ENCODE results near the gene ZNF200. TPM values are rescaled to one million over a fixed set of nuclear protein-coding genes. Genes with fewer than 3 reads are reported as not detected.
A peak's percentile ranks its signal among the peaks of the same experiment; 100 is the strongest.

The ZNF200 gene
- total and polyA plus RNA-seq, 10 donors = 4.2 to 24.4 (median 15.1) TPM

DNA sequence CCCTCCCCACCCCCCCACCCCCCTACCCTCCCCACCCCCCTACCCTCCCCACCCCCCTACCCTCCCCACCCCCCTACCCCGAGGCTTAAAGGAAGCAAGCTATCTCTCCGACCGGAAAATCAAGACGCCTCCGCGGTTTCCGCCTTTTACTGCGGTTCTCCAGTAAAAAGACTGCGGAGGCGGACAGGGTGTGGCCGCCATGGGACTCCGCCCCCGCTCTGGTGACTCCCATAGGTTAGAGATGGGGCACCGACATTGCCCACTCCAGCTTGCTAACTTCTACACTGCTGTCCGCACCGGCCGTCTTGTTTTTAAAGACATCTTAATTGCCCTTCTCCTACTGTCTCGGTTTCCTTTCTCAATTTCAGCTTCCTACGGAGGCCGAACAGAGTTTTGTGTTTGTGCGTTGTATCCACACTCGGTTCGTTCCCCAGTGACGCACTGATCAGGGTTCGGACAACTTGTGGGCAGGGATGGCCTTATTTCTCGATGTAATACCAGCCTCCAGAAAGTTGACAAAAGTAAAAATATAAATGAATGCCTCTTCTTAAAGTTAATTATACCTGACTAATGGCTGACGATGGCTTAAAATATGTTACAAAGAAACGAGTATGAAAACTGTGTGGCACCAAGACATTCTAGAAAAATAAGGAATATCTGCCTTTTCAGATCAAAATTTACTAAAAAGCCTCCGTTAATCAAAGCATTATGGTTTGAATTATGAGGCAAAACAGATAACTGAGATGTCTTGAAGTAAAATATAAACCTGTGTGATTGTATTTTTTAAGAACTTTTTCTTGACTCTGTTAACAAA, 1.1 kb upstream of the ZNF200 start:
- H3K36me3 ChIP-seq = peaks cover 9 to 33% (median 19%) of the 10 kb centered on the region in 6 donors
- peak overlapping the region in 4 of 8 donors; percentile 39 to 52 (median 44) for H3K27ac ChIP-seq
- peak overlapping the region in 1 of 8 donors; percentile 21 for H3K4me3 ChIP-seq
- no peaks in the 10 kb centered on the region for H3K27me3 ChIP-seq (replicated peaks in 1 of 7)
- intact Hi-C loops (cut with DNase I; ENCODE audit: low total_unique reads) = no loop called here
- 79 to 89% (median 85%) methylated on average over 26 to 29 of the region's 29 CpGs for WGBS, 5 donors
- TF ChIP-seq POLR2A (IDR thresholded peaks at IDR 0.05) = no peak
- peaks cover 7 to 24% (median 21%) of the 10 kb centered on the region in 6 donors for H3K4me1 ChIP-seq
- H3K9me3 ChIP-seq = peaks cover 0 to 21% (median 6%) of the 10 kb centered on the region in 8 donors
- DNase-seq = peak; percentile 91

DNA sequence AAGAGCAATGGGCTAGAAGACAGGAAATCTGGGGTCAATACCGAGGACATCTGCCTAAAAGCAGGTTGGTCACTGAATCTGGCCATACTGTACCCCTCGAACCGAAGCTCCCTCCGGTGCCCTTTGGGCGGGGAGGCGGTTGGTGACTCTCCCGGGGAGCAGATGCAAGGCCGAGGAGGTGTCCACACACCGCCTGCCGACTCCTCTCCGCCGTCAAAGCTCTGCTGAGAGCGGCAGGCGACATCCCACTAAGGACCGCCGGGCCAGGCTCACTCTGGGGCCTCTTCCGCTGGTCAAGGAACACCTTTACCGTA, 458 bp downstream of the ZNF200 start:
- TF ChIP-seq POLR2A (IDR thresholded peaks at IDR 0.05) (no peak), POLR2AphosphoS5 (IDR thresholded peaks at IDR 0.05) (no peak)
- TF ChIP-seq, protein P1, sequence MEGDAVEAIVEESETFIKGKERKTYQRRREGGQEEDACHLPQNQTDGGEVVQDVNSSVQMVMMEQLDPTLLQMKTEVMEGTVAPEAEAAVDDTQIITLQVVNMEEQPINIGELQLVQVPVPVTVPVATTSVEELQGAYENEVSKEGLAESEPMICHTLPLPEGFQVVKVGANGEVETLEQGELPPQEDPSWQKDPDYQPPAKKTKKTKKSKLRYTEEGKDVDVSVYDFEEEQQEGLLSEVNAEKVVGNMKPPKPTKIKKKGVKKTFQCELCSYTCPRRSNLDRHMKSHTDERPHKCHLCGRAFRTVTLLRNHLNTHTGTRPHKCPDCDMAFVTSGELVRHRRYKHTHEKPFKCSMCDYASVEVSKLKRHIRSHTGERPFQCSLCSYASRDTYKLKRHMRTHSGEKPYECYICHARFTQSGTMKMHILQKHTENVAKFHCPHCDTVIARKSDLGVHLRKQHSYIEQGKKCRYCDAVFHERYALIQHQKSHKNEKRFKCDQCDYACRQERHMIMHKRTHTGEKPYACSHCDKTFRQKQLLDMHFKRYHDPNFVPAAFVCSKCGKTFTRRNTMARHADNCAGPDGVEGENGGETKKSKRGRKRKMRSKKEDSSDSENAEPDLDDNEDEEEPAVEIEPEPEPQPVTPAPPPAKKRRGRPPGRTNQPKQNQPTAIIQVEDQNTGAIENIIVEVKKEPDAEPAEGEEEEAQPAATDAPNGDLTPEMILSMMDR (IDR thresholded peaks at IDR 0.05 in 8 of 11, conservative IDR thresholded peaks at IDR 0.05 in 3 of 11) = no peak
- H3K27ac ChIP-seq = peak overlapping the region; percentile 94 to 100 (median 98)
- peaks cover 0 to 37% (median 22%) of the 10 kb centered on the region in 8 donors for H3K9me3 ChIP-seq
- no peaks in the 10 kb centered on the region for H3K27me3 ChIP-seq (replicated peaks in 1 of 7)
- intact Hi-C loops (cut with DNase I; ENCODE audit: low total_unique reads) = no loop called here
- H3K4me1 ChIP-seq = peaks cover 7 to 24% (median 21%) of the 10 kb centered on the region in 6 donors
- peaks cover 17 to 42% (median 35%) of the 10 kb centered on the region in 6 donors for H3K36me3 ChIP-seq
- DNase-seq = no peak
- peak overlapping the region; percentile 73 to 96 (median 82) for H3K4me3 ChIP-seq
- WGBS, 5 donors = 2 to 5% (median 3%) methylated on average over 9 to 18 of the region's 18 CpGs

DNA sequence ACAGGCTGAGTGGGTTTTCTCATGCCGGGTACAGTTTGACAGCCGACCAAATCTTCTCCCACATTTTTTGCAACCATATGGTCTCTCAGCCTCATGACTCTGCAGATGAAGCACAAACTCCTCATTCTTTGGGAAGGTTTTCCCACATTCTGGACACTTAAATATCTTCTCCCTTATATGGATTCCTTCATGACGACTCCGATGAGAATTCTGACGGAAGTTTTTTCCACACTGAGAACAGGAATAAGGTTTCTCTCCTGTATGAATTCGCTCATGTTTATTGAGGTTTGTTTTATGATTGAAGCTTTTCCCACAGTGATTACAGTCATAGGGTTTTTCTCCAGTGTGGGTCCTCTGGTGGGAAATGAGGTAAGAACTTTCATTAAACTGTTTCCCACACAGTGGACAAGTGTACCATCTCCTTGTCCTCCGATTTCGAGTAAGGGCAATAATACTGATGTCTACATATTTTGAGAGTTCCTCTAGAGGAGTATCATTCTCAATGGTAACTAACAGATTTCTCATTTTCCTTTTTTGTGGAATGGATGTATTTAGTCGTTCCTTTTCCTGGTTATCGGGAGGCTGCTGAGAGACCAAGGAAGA, 10.9 kb downstream of the ZNF200 start:
- intact Hi-C loops (cut with DNase I; ENCODE audit: low total_unique reads) = no loop called here
- peaks cover 33 to 100% (median 100%) of the 10 kb centered on the region in 8 donors for H3K9me3 ChIP-seq
- WGBS, 5 donors = 96 to 98% (median 97%) methylated on average over 10 of the region's 10 CpGs
- DNase-seq = no peak
- H3K27me3 ChIP-seq (replicated peaks in 1 of 7) = no peaks in the 10 kb centered on the region
- H3K27ac ChIP-seq = no peak overlapping the region
- TF ChIP-seq POLR2A (IDR thresholded peaks at IDR 0.05) (no peak), POLR2AphosphoS5 (IDR thresholded peaks at IDR 0.05) (no peak)
- TF ChIP-seq, protein P1 (IDR thresholded peaks at IDR 0.05 in 8 of 11, conservative IDR thresholded peaks at IDR 0.05 in 3 of 11) = no peak
- no peaks in the 10 kb centered on the region for H3K4me1 ChIP-seq
- H3K36me3 ChIP-seq = peaks cover 20 to 78% (median 62%) of the 10 kb centered on the region in 6 donors
- H3K4me3 ChIP-seq = no peak overlapping the region

DNA sequence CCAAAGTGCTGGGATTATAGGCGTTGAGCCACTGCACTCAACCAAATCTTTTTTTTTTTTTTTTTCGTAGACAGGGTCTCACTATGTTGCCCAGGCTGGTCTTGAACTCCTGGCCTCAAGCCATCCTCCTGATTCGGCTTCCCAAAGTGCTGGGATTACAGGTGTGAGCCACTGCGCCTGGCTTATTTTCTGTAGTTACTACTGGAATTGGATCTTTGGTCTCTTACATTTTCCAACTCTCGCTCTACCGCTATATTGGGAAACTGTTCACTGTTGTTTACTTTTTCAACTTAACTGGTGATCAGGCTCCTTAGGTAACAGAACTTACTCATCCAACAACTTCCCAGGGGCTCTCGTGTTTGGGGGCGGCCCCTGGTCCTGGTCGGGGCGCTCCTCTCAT, 14.1 kb downstream of the ZNF200 start:
- Histone ChIP-seq H3K4me1 (peaks cover 0 to 10% (median 2%) of the 10 kb centered on the region in 6 donors), H3K36me3 (peaks cover 18 to 46% (median 32%) of the 10 kb centered on the region in 6 donors), H3K9me3 (peaks cover 33 to 96% (median 83%) of the 10 kb centered on the region in 8 donors), H3K27ac (no peak overlapping the region), H3K4me3 (no peak overlapping the region), H3K27me3 (replicated peaks in 1 of 7) (no peaks in the 10 kb centered on the region)
- 88 to 95% (median 89%) methylated on average over 10 of the region's 10 CpGs for WGBS, 5 donors
- DNase-seq = no peak
- TF ChIP-seq POLR2AphosphoS5 (IDR thresholded peaks at IDR 0.05) (no peak), POLR2A (IDR thresholded peaks at IDR 0.05) (no peak)
- TF ChIP-seq, protein P1 (IDR thresholded peaks at IDR 0.05 in 8 of 11, conservative IDR thresholded peaks at IDR 0.05 in 3 of 11) = no peak
- intact Hi-C loops (cut with DNase I; ENCODE audit: low total_unique reads) = no loop called here
